GM12801 (cell line): Measurements from ENCODE around the gene CRPPA.

Experiments used
- TF ChIP-seq, protein P1 (sequence below): IDR thresholded peaks from one replicate; pipeline ENCODE4 v1.5.1; 2011; ENCODE audit warnings: control low read depth; ENCODE audit not compliant: insufficient read length; ENCODE audit errors: extremely low read depth

CRPPA gene

DNA sequence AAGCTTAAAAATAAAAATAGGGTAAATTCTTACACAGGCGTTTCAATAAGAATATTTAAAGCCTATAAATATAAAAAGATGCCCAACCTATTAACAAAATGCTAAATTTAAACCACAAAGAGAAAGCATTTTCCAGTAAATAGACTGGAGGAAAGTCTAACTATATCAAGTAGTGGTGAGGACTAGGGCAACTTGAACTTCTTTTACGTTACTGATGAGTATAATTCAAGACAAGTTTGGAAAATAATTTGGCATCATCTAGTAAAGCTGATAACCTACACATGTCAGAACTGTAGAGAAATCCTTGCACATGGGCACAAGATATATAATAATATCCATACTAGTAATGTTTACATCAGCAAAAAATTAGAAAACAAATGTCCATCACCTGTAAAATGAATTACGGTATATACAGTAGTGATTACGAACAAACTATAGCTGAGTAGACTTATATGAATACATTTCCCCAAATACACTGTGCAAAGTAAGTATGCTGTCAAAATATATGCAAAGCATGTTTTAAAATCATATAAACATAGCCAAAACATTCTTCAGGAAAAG is 27.4 kb downstream of the CRPPA start:
- TF ChIP-seq, protein P1, sequence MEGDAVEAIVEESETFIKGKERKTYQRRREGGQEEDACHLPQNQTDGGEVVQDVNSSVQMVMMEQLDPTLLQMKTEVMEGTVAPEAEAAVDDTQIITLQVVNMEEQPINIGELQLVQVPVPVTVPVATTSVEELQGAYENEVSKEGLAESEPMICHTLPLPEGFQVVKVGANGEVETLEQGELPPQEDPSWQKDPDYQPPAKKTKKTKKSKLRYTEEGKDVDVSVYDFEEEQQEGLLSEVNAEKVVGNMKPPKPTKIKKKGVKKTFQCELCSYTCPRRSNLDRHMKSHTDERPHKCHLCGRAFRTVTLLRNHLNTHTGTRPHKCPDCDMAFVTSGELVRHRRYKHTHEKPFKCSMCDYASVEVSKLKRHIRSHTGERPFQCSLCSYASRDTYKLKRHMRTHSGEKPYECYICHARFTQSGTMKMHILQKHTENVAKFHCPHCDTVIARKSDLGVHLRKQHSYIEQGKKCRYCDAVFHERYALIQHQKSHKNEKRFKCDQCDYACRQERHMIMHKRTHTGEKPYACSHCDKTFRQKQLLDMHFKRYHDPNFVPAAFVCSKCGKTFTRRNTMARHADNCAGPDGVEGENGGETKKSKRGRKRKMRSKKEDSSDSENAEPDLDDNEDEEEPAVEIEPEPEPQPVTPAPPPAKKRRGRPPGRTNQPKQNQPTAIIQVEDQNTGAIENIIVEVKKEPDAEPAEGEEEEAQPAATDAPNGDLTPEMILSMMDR = no peak

DNA sequence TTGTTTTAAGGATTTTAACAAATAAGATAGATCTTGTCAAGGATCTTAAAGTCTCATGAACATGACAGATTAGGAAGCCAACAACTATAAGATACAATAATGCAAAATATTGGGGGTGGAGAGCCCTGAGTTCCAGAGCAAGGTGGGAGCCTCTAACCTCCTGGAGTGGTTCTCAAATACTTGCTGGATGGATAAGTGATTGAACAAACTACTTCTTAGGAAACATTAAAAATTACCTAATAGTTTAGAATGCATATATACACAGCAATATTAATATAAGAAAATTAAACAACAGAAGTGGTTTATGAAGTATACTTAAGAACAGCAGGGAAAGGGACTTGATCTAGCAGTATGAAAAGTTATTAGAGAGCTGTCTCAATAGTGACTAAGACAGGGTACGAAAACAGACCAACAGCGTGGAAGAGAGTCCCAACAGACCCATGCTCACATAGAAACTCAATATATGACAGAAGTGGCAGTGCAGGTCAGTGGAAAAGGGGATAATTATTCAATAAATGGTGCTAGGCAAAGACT is 28.3 kb downstream of the CRPPA start:
- TF ChIP-seq, protein P1 = no peak
